K562 (cell line): ENCODE measurements around the gene RAD54L. TPM values are rescaled to one million over a fixed set of nuclear protein-coding genes. Genes with fewer than 3 reads are reported as not detected.

ENCODE experiments used
- ARID2 ChIP-seq: fragments of 450-650 bp; IDR thresholded peaks from 2 replicates; pipeline ENCODE4 v1.6.1; 2017; ENCODE audit warnings: antibody characterized with exemption, mild to moderate bottlenecking
- EP400 ChIP-seq: fragments of 450-650 bp; IDR thresholded peaks from 2 replicates; pipeline ENCODE4 v1.6.1; 2017; ENCODE audit warnings: antibody characterized with exemption, mild to moderate bottlenecking, moderate library complexity
- MEF2D ChIP-seq: conservative IDR thresholded peaks from 2 replicates; pipeline ENCODE4 v1.6.1; 2016; ENCODE audit warnings: low read depth, missing genetic modification characterization, missing compliant biosample characterization
- NUFIP1 ChIP-seq: fragments of 450-650 bp; IDR thresholded peaks from 2 replicates; pipeline ENCODE4 v1.6.1; 2018; ENCODE audit not compliant: partially characterized antibody
- OTX1 ChIP-seq: fragments of 450-650 bp; formaldehyde crosslinking; IDR thresholded peaks from 2 replicates; pipeline ENCODE4 v1.4.0; 2022; ENCODE audit warnings: mild to moderate bottlenecking
- PRPF4 ChIP-seq: fragments of 200-400 bp; formaldehyde crosslinking; IDR thresholded peaks from one replicate; pipeline ENCODE4 v1.6.1; 2017; ENCODE audit warnings: low read length, low read depth, mild to moderate bottlenecking; ENCODE audit not compliant: insufficient read depth, poor library complexity, severe bottlenecking
- polyA plus RNA-seq, 8 experiments: library from polyadenylated mRNA; depleted of rRNA in 4 of 8; stranded (reverse) in 5 of 8; unstranded in 3 of 8; fragments of >200 nt; fragmentation: Nextera tagmentation in 2 of 8; fragmentation: Illumina TruSeq in 1 of 8; extraction: Ambion mirVana in 2 of 8; extraction: Trizol in 1 of 8; gene quantifications; 2 replicates each; pipeline versions ENCODE4 v1.2.1 to v1.2.3, GENCODE V29; 2011 to 2014; ENCODE audit warnings: inconsistent platforms in 1 of 8, missing spikeins in 1 of 8
- total RNA-seq, 7 experiments: library from RNA; depleted of rRNA in 6 of 7; stranded (reverse); fragments of >200 nt in 6 of 7; fragmentation: Illumina TruSeq in 2 of 7; extraction: Trizol in 2 of 7; gene quantifications; 2 replicates each; pipeline versions ENCODE4 v1.2.1 to v1.2.3, GENCODE V29; 2011 to 2021; ENCODE audit warnings: low replicate concordance in 1 of 7
- TF ChIP-seq, protein P1 (sequence below): IDR thresholded peaks from 3 replicates; pipeline ENCODE4 v1.6.1; 2011; ENCODE audit warnings: borderline replicate concordance, mild to moderate bottlenecking, moderate library complexity; ENCODE audit not compliant: insufficient read length; ENCODE audit errors: extremely low read depth
- TF ChIP-seq, protein P2 (sequence below): fragments of 450-650 bp; IDR thresholded peaks from 2 replicates; pipeline ENCODE4 v1.6.1; 2016; ENCODE audit warnings: mild to moderate bottlenecking, moderate library complexity
- TF ChIP-seq, protein P3 (sequence below), 3 experiments: IDR thresholded peaks in 2 of 3; conservative IDR thresholded peaks in 1 of 3; 2 replicates each; pipeline ENCODE4 v1.5.1; 2011 to 2012; ENCODE audit warnings: low read length in 3 of 3, mild to moderate bottlenecking in 3 of 3, control low read depth in 2 of 3, improper control_type of control experiment in 1 of 3, inconsistent platforms in 1 of 3, low read depth in 1 of 3, mixed read lengths in 1 of 3, moderate library complexity in 1 of 3; ENCODE audit not compliant: insufficient read depth in 2 of 3

Gene RAD54L
- total and polyA plus RNA-seq, 9 of the 15 experiments (the other 6 are each of a cell fraction or from before 2014, with no cell fraction given) = 17.9 to 92.3 (median 37.5) TPM

DNA sequence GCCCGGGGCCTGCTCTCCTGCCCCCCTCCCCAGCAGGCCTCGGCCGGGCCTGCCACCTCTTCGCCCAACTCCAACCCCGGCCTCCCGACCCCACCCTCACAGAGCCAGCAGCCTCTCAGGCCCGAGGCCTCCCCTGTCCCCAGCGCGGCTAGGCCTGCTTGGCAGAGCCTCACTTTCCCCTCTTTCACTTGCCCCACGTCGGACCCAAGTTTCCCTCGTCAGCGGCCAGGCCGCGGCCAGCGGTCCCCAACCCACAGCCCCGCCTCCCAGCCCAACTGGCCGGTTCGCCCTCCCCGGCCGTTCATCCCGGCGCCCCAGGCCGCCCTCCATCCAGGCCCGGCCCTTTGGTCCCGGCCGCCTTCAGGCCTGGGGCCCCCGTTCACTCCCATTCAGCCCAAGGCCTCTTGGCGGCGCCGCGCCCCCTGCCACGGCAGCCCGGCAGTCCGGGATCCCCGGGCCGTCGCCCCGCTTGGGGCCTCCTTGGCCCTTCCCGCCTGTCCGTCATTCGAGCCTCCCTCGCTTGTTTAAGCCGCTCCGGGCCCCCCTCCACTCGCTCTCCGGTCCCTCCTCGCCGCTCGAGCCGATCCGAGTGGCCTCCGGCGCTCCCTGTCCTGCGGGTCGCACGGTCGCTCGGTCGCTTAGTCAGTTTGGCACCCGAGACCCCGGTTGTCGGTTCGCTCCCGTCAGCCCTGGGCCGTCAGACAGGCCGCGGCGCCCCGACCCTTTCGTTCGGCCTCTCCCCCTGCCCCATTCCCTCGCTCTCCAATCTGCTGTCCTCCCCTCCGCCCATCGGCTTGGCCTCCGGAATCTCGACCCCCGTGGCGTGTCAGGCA, 54.5 kb downstream of the RAD54L start (continued):
- TF ChIP-seq, protein P1, sequence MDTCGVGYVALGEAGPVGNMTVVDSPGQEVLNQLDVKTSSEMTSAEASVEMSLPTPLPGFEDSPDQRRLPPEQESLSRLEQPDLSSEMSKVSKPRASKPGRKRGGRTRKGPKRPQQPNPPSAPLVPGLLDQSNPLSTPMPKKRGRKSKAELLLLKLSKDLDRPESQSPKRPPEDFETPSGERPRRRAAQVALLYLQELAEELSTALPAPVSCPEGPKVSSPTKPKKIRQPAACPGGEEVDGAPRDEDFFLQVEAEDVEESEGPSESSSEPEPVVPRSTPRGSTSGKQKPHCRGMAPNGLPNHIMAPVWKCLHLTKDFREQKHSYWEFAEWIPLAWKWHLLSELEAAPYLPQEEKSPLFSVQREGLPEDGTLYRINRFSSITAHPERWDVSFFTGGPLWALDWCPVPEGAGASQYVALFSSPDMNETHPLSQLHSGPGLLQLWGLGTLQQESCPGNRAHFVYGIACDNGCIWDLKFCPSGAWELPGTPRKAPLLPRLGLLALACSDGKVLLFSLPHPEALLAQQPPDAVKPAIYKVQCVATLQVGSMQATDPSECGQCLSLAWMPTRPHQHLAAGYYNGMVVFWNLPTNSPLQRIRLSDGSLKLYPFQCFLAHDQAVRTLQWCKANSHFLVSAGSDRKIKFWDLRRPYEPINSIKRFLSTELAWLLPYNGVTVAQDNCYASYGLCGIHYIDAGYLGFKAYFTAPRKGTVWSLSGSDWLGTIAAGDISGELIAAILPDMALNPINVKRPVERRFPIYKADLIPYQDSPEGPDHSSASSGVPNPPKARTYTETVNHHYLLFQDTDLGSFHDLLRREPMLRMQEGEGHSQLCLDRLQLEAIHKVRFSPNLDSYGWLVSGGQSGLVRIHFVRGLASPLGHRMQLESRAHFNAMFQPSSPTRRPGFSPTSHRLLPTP = no peak
- 0 out of 2 replicates have a peak, but pooled peaks have one; percentile 11 for TF ChIP-seq ARID2
- TF ChIP-seq, protein P2, sequence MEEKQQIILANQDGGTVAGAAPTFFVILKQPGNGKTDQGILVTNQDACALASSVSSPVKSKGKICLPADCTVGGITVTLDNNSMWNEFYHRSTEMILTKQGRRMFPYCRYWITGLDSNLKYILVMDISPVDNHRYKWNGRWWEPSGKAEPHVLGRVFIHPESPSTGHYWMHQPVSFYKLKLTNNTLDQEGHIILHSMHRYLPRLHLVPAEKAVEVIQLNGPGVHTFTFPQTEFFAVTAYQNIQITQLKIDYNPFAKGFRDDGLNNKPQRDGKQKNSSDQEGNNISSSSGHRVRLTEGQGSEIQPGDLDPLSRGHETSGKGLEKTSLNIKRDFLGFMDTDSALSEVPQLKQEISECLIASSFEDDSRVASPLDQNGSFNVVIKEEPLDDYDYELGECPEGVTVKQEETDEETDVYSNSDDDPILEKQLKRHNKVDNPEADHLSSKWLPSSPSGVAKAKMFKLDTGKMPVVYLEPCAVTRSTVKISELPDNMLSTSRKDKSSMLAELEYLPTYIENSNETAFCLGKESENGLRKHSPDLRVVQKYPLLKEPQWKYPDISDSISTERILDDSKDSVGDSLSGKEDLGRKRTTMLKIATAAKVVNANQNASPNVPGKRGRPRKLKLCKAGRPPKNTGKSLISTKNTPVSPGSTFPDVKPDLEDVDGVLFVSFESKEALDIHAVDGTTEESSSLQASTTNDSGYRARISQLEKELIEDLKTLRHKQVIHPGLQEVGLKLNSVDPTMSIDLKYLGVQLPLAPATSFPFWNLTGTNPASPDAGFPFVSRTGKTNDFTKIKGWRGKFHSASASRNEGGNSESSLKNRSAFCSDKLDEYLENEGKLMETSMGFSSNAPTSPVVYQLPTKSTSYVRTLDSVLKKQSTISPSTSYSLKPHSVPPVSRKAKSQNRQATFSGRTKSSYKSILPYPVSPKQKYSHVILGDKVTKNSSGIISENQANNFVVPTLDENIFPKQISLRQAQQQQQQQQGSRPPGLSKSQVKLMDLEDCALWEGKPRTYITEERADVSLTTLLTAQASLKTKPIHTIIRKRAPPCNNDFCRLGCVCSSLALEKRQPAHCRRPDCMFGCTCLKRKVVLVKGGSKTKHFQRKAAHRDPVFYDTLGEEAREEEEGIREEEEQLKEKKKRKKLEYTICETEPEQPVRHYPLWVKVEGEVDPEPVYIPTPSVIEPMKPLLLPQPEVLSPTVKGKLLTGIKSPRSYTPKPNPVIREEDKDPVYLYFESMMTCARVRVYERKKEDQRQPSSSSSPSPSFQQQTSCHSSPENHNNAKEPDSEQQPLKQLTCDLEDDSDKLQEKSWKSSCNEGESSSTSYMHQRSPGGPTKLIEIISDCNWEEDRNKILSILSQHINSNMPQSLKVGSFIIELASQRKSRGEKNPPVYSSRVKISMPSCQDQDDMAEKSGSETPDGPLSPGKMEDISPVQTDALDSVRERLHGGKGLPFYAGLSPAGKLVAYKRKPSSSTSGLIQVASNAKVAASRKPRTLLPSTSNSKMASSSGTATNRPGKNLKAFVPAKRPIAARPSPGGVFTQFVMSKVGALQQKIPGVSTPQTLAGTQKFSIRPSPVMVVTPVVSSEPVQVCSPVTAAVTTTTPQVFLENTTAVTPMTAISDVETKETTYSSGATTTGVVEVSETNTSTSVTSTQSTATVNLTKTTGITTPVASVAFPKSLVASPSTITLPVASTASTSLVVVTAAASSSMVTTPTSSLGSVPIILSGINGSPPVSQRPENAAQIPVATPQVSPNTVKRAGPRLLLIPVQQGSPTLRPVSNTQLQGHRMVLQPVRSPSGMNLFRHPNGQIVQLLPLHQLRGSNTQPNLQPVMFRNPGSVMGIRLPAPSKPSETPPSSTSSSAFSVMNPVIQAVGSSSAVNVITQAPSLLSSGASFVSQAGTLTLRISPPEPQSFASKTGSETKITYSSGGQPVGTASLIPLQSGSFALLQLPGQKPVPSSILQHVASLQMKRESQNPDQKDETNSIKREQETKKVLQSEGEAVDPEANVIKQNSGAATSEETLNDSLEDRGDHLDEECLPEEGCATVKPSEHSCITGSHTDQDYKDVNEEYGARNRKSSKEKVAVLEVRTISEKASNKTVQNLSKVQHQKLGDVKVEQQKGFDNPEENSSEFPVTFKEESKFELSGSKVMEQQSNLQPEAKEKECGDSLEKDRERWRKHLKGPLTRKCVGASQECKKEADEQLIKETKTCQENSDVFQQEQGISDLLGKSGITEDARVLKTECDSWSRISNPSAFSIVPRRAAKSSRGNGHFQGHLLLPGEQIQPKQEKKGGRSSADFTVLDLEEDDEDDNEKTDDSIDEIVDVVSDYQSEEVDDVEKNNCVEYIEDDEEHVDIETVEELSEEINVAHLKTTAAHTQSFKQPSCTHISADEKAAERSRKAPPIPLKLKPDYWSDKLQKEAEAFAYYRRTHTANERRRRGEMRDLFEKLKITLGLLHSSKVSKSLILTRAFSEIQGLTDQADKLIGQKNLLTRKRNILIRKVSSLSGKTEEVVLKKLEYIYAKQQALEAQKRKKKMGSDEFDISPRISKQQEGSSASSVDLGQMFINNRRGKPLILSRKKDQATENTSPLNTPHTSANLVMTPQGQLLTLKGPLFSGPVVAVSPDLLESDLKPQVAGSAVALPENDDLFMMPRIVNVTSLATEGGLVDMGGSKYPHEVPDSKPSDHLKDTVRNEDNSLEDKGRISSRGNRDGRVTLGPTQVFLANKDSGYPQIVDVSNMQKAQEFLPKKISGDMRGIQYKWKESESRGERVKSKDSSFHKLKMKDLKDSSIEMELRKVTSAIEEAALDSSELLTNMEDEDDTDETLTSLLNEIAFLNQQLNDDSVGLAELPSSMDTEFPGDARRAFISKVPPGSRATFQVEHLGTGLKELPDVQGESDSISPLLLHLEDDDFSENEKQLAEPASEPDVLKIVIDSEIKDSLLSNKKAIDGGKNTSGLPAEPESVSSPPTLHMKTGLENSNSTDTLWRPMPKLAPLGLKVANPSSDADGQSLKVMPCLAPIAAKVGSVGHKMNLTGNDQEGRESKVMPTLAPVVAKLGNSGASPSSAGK = peak; percentile 28
- TF ChIP-seq NUFIP1 = no peak
- TF ChIP-seq EP400 = peak; percentile 58; the same call in 1 of the 2 replicates
- TF ChIP-seq OTX1 (CRISPR knock-in tag) = peak; percentile 10; the same call in 1 of the 2 replicates
- TF ChIP-seq MEF2D (tag) = 0 out of 2 replicates have a peak, but pooled peaks have one; percentile 22
- TF ChIP-seq PRPF4 = no peak
- TF ChIP-seq, protein P3, sequence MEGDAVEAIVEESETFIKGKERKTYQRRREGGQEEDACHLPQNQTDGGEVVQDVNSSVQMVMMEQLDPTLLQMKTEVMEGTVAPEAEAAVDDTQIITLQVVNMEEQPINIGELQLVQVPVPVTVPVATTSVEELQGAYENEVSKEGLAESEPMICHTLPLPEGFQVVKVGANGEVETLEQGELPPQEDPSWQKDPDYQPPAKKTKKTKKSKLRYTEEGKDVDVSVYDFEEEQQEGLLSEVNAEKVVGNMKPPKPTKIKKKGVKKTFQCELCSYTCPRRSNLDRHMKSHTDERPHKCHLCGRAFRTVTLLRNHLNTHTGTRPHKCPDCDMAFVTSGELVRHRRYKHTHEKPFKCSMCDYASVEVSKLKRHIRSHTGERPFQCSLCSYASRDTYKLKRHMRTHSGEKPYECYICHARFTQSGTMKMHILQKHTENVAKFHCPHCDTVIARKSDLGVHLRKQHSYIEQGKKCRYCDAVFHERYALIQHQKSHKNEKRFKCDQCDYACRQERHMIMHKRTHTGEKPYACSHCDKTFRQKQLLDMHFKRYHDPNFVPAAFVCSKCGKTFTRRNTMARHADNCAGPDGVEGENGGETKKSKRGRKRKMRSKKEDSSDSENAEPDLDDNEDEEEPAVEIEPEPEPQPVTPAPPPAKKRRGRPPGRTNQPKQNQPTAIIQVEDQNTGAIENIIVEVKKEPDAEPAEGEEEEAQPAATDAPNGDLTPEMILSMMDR (IDR thresholded peaks at IDR 0.05 in 2 of 3, conservative IDR thresholded peaks at IDR 0.05 in 1 of 3; ENCODE audit: insufficient read depth in 2 of 3, low read depth in 1 of 3, low read length in 3 of 3) = peak; percentile 36 to 79 (median 58); a peak in 4 of 6 replicates
